Skeletal muscle cell (primary cell): Measurements from ENCODE around the gene JPH3.
"Not testable (repeated sequence)": the region's sequence is repeated elsewhere in the genome, so short reads cannot be mapped to it uniquely, and the experiment has no call there.

Experiments
- DNase-seq: peaks from one replicate; pipeline ENCODE4 v3.0.0-alpha.2; 2010; ENCODE audit warnings: low read depth
- H3K4me3 ChIP-seq: 2 replicates; pipeline ENCODE4 v1.5.1; 2011; ENCODE audit warnings: low read depth, mild to moderate bottlenecking, control low read depth, low read length, moderate library complexity

JPH3 gene

GRCh38 chr16:87571868-87572244 lies 30.5 kb upstream of the JPH3 start:
- no peak overlapping the region for H3K4me3 ChIP-seq
- no peak for DNase-seq

DNA sequence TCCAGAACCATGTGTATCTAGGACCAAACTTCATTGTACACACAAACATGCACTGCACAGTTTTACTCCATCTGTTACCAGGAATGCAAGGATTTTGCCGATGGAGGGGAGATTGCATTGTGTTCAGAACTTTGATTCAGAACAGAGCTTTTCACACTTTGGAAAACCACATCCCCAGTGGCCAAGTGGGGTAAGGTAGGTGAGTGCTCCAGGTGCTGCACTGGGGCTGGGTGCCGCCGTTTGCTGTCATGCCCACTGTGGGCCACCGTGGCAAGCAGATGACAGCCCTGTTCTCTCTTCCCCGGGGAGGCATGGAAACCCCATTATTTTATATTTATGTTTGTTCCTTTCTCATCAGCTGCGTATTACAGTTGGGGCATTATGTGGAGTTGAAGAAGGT lies 29.3 kb upstream of the JPH3 start:
- DNase-seq, result no peak
- no peak overlapping the region for H3K4me3 ChIP-seq

DNA sequence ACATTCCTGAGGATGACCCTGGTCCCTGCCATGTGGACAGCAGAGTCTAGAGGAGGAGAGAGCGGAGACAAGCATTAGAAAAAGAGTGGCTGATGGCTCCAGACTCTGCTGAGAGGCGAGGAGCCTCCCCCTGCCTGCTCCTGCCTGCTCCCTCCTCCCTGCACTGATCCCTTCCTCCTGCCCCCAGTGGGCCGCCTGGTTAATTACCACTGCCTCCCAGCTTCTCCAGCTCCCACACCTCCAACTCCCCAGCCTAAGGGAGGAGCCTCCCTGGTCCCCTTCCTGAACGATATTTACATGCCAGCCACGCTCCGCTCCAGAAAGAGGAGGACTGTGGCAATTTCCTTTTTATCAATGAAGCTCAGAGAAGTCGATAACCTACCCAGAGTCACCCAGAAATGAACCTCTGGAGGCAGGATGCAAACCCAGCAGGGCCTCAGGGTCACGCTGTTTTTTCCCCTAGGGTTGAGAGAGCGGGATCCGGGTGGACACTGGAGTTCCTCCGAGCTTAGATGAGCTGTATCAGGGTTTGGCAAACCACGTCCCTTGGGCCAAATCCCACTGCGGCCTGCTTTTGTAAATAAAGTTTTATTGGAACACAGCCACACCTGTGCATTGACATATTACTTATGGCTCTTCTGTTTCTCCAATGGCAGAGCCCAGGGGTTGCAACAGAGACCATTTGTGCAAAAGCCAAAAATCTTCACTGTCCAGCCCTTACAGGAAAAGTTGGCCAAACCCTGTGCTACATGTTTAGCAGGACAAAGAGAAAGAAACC lies 27.1 kb upstream of the JPH3 start:
- no peak overlapping the region for H3K4me3 ChIP-seq
- DNase-seq, result no peak

DNA sequence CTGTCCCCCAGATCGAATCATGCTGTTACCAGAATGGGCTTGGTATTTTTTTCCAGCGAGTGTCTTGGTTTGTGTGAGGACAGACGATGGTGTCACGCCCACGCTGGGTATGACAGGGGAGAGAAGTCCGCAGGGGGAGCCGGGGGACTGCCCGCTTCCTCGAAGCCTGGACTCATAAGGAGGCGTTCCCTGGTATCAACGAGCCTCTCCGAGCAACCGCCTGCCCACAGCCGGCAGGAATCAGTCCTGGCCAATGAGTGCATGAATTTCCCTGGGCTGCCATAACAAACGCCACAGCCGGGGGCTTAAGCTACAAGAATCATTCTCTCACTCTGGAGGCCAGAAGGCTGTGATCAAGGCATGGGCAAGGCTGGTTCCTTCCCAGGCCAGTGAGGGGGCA lies 26.1 kb upstream of the JPH3 start:
- DNase-seq, result no peak
- H3K4me3 ChIP-seq, result no peak overlapping the region

GRCh38 chr16:87578142-87578930 lies 24.0 kb upstream of the JPH3 start:
- DNase-seq, H3K4me3 ChIP-seq: not testable (repeated sequence)

GRCh38 chr16:87579691-87580090 lies 22.6 kb upstream of the JPH3 start:
- no peak overlapping the region for H3K4me3 ChIP-seq
- no peak for DNase-seq

DNA sequence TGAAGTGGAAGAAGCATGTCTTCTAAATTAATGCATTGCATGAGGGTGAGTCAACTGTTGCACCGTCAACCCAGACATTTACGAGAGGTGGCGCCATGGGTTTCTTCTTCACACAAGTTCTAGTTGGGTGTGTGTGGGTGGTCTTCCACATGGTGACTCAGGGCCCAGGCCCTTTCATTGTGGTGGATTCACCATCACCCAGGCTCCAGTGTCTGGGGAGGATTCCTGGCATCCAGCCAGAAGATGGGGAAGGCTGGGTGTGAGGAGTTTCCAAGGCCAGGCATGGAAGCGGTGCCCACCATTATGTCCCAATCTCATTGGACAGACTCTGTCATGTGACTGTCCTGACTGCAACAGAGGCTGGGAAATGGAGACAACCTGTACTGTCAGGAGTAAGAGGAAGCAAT lies 21.4 kb upstream of the JPH3 start:
- peak; percentile 85 for DNase-seq
- no peak overlapping the region for H3K4me3 ChIP-seq

DNA sequence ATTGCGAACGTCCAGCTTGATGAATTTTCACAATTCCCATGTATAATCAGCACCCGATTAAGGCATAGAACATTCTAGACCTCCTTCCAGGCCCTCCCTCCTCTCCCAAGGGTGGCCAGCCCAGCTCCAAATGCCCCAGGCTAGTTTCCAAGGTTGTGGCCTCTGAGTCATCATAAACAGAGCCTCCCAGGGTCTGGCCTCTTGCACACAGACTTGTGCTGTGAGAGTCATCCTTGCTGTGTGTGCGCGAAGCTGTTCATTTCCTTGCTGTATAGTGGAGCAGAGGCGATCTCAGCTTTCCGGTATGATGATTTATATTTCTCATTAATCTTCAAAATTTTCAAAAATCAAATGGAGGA lies 20.5 kb upstream of the JPH3 start:
- DNase-seq, result peak; percentile 97
- no peak overlapping the region for H3K4me3 ChIP-seq

DNA sequence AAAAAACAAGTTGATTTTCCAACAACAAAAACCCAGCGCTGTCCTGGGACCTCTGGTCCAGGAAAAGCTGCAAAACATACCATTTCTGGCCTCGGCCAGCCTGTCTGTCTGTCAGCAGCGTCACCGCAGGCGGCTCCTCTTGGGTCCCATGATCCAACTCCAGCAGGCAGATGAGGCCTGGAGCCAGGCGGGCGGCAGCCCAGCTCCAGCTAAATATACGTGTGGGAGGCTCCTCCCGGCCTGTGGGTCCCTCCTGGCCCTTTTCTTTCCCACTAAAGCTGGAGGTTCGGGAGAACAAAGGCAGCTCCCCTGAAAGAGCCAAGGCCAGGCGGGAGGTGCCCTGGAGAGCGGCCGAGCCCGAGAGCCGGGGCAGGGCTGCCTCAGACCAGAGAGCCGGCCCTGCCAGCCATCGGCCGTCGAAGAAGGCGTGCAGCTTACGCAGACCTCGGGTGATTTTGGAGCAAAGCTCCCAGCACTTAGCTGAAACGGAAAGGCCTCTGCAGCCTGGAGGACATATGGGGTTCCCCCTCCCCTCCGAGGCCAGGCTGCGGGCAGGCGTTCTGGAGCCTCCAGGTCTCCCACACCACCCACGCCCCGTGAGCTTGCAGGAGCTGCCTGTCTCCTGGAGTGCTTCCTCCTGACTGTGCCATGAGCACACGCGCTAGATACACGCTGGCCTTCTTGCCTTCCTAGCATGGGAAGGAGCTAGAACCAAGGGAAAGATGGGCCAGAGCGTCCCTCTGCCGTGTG lies 19.9 kb upstream of the JPH3 start:
- DNase-seq, result peak; percentile 71
- H3K4me3 ChIP-seq, result no peak overlapping the region

GRCh38 chr16:87582966-87583325 lies 19.4 kb upstream of the JPH3 start:
- DNase-seq, result no peak
- H3K4me3 ChIP-seq, result no peak overlapping the region

- no peak overlapping the region for H3K4me3 ChIP-seq
- DNase-seq, result no peak
Measured at GRCh38 chr16:87583453-87584131, 18.7 kb upstream of the JPH3 start.

DNA sequence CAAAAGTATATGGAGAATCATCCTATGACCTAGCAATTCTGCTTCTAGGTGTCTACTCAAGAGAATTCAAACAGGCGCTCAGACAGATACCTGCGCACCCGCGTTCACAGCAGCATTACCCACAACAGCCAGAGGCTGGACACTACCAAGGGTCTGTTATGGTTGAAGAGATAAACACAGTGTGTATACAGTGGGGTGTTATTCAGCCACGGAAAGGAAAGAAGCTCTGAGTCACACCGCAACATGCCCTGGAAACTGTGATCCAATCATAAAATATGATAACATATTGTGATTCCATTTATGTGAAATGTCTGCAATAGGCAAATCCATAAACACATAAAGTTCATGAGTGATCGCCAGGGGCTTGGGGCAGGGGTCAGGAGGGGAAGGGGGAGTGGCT lies 18.0 kb upstream of the JPH3 start:
- H3K4me3 ChIP-seq, result no peak overlapping the region
- DNase-seq, result no peak

DNA sequence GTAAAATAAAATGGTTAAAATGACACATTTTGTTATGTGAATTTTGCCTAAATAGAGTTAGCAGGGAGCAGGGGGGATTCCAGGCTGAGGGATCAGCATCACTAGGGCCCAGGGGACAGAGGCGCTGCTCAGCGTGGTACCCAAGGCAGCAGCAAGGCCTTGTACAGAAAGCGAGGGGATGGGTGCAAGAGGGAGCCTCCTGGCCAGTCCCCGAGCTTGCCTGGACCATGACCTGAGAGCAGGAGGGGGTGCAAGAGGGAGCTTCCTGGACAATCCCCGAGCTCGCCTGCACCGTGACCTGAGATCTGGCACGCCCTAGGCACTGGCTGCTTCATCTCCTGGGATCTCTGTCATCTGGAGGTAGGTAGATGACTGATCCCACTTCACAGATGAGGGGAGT lies 17.3 kb upstream of the JPH3 start:
- no peak for DNase-seq
- H3K4me3 ChIP-seq, result no peak overlapping the region

- DNase-seq, result no peak
- H3K4me3 ChIP-seq, result no peak overlapping the region
Measured at GRCh38 chr16:87585442-87586200, 16.7 kb upstream of the JPH3 start.

- H3K4me3 ChIP-seq, result no peak overlapping the region
- no peak for DNase-seq
Measured at GRCh38 chr16:87586201-87586782, 16.0 kb upstream of the JPH3 start.

GRCh38 chr16:87587636-87588035 lies 14.7 kb upstream of the JPH3 start:
- no peak overlapping the region for H3K4me3 ChIP-seq
- no peak for DNase-seq

DNA sequence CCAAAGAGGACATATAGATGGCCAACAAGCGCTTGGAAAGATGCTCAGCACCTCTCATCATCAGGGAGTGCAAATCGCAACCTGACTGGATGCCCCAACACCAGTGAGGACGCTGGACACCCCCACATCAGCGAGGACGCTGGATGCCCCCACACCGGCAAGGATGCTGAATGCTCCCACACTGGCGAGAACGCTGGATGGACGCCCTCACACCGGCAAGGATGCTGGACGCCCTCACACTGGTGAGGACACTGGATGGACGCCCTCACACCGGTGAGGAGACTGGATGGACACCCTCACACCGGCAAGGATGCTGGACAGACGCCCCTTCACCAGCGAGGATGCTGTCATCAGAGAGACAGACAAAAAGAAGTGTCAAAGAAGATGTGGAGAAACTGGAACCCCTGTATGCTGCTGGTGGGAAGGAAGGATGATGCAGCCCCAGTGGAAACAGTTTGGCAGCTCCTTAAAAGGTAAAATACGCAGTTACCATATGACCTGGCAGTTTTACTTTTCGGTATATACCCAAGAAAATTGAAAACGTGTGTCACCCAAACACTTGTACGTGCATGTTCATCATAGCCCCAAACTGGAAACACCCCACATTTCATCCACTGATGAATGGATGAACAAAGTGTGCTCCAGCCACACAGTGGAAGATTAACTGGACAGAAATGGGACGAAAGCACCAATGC lies 10.1 kb upstream of the JPH3 start:
- DNase-seq, result no peak
- no peak overlapping the region for H3K4me3 ChIP-seq

DNA sequence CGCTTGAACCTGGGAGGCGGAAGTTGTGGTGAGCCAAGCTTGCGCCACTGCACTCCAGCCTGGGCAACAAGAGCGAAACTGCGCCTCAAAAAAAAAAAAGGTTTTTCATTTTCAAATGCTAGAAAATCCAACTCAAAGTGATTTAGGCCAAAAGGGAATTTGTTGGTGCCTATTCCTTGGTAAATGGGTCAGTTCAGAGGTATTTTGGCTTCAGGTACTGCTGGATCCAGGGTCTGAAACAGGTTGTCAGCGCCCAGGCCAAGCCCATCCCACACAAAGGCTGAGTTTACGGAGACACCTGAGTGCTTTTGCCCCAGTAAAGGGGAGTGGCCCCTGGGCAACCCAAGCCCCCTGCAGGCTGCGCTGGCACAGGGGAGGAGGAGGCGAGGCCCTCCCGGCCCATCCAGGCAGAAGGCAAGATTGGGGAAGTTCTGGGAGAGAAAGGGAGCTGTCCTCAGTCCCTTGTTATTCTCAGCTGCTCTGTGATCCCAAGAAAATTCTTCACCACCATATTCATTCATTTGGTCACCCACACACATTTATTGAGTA lies 8.5 kb upstream of the JPH3 start:
- no peak for DNase-seq
- H3K4me3 ChIP-seq, result no peak overlapping the region
